ENCODE measurements around the gene LMBR1.
A peak's percentile ranks its signal among the peaks of the same experiment; 100 is the strongest.
"Not testable (repeated sequence)": the region's sequence is repeated elsewhere in the genome, so short reads cannot be mapped to it uniquely, and the experiment has no call there.

LMBR1 gene

DNA sequence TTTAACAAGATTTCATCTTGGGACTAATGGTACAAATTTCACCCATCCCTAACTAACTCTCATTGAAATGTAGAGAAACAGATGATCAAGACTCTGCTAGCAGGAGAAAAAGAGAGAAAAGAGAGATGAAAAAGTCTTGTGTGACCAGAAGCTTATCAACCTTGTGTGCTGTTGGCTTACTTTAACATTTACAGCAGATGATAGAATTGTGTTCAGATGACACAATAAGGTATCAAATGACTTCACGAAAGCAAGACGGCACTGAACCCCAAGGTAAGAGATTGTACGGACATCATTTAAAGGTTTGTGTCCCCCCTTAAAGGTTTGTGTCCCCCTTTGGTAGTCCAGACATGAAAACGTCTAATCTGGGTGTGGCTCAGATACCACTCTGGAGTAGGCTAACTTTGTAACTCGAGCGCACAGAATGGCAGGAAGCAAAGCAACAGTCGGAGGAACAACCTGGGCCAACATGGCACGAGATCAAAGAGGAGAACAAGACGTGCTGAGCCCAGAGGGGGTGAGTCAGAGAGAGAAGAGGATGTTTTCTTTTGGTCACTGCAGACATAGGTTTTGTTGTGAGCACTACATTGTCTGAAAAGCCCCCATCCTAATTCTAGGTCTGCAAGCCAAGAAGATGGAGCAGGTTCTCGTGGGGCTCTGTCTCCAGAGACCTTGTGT, 10.4 kb upstream of the LMBR1 start:
- no peak for DNase-seq

DNA sequence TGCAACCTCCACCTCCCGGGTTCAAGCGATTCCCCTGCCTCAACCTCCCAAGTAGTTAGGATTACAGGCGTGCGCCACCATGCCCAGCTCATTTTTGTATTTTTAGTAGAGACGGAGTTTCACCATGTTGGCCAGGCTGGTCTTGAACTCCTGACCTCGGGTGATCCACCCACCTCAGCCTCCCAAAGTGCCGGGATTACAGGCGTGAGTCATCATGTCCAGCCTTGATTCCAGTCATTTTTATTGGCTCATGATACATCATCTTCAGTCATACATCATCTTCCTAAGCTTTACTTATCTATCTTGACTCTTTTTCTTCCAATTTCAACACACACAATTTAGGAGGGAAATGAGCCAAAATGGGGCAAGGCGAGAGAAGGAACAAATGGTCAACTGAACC, 7.1 kb upstream of the LMBR1 start:
- DNase-seq: not testable (repeated sequence)

DNA sequence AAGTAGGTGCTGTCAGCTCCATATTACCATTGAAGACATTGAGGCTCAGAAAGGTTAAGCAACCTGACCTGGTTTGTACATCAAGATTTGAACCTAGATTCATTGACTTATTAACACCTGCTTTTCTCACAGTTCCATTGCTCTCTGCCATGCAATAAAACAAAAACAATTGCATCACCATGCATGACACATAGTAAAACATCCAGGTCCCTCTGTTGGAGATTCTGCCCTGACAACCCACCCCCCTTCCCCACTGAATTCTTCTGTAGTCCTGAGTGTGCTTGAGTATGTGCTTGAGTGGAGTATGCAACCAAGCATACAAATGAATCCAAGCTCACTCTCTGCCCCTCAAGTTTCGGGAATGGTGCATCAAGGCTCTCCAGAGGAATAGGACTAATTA, 6.0 kb upstream of the LMBR1 start:
- no peak for DNase-seq

- no peak for DNase-seq
Measured at GRCh38 chr7:156897673-156898072, 4.7 kb upstream of the LMBR1 start.

- no peak for DNase-seq
Measured at GRCh38 chr7:156896388-156897022, 3.5 kb upstream of the LMBR1 start.

DNA sequence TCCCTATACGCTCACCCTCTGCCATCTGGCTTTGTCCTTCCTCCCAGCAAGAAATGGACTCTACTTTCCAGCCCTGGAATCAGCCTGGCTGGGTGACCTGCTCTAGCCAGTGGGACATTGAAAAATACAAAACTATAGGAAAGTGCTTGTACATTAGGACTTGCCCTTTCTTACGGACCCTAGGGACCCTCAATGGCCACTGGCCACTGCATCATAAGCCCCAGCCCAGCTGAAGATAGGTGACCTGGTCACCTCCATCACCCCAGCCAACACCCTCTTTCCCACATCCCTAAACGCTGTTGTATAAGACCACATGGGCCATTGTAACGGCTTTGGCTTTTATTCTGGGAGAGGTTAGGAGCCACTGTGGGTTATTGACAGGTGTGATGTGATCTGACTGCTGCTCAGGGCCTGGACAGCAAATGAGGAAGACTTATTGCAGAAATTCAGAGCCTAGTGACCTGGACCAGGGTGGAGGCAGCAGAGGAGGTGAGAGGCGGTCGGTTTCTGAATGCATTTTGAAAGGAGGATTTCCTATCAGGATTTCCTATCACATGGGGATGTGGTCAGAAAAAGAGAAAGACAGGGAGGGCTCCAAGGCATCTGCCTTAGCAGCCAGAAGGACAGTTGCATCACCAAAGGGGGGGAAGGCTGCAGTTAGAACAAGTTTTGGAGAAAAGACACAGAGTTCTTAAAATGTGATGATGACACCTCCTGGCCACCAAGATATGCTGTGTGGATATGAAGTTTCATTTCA, 2.2 kb upstream of the LMBR1 start:
- DNase-seq: peak; percentile 36 to 72

DNA sequence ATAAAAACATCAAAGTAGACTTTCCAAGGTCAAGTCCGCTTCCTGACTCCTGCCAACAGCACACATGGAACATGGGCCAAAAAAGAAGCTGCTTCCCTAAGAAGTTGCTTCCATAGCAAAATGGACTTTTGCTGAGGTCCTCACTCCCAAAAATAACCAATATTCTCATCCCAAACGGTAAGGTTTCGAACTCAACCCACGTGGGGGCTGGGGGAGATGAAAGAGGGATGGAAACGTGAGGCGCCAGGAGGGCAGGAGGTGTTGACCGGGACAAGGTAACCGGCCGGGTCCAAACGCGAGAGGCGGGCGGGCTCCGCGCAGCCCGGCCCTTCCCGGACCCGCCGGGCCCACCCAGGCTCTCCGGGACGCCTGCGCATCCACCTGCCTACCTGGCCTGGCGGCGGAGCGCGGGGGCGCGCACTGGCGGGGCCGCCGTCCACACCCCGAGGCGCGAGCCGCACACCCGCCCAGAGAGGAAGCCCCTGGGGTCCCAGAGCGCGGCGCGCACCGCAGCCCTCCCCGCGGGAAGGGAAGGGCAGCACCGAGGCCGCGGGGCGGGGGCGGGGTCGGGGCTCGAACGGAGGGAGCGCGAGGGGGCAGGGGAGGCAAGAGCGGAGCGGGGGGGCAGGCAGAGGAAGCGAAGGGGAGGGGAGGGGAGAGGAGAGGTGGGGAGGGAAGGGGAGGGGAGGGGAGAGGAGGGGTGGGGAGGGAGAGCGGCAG, 742 bp downstream of the LMBR1 start:
- DNase-seq: peak; percentile 9 to 24

DNA sequence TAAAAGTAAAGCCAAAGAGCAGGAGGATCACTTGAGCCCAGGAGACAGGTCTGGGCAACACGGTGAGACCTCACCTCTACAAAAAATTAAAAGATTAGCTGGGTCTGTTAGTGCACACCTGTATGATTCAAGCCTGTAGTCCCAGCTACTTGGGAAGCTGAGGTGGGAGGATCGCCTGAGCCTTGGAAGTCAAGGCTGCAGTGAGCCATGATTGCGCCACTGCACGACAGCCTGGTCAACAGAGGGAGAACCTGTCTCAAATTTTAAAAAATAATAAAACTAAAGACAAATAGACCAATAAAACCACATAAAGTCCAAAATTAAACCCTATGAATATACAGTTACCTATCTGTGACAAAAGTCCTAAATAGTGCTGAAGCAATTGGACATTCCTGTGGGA, 3.2 kb downstream of the LMBR1 start:
- no peak for DNase-seq

DNA sequence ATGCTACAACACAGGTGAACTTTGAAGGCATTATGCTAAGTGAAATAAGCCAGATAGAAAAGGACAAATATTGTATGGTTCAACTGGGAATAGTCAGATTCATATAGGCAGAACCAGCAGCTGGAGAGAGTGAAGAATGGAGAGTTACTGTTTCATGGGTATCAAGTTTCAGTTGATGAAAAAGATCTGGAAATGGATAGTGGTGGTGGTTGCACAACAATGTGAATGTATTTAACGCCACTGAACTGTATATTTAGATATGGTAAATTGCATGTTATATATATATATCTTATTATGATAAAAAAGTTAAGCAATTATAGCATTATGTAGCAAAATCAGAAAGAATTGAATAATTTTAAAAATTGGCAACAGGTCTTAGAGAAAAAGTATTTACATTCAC, 3.9 kb downstream of the LMBR1 start:
- no peak for DNase-seq

DNA sequence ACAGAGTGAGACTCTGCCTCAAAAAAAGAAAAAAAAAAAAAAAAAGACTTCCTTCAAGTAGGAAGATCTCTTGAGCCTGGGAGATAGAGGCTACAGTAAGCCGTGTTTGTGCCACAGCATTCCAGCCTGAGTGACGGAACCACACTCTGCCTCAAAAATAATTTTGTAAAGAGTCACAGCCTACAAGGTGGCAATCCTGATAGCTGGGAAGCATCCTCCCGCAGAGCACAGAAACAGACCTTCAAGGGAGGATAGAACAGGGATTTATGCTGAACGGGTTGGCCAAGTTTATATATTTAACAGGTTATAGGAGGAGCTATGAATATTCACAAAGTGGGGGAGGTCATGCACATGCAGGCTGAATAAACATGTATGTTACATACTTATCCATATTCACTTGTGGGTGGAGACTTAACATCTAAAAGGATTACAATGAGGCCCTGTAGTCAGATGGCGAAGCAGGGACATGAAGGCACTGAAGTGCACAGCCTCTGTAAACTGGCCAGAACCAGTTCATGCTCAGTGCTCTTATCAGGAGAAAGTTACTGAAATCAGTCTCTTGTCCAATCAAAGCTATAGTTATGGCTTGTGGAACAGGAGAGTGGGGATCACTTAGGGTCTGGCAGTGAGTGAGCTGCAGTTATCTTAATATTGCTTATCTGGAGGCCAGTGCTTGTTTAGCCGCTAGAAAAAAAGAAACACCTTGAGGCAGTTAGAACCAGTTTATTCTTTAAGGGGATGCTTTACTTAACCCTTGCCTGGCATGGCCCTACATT, 6.8 kb downstream of the LMBR1 start:
- no peak for DNase-seq

- no peak for DNase-seq
Measured at GRCh38 chr7:156881679-156882078, 11.3 kb downstream of the LMBR1 start.

DNA sequence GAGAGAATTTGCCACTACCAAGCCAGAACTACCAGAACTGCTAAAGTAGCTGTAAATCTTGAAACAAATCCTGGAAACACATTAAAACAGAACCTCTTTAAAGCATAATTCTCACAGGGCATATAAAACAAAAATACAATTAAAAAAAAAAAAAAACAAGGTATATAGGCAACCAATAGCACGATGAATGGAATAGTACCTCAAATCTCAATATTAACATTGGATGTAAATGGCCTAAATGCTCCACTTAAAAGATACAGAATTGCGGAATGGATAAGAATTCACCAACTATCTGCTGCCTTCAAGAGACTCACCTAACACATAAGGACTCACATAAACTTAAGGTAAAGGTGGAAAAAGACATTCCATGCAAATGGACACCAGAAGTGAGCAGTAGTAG, 17.2 kb downstream of the LMBR1 start:
- DNase-seq: no peak

DNA sequence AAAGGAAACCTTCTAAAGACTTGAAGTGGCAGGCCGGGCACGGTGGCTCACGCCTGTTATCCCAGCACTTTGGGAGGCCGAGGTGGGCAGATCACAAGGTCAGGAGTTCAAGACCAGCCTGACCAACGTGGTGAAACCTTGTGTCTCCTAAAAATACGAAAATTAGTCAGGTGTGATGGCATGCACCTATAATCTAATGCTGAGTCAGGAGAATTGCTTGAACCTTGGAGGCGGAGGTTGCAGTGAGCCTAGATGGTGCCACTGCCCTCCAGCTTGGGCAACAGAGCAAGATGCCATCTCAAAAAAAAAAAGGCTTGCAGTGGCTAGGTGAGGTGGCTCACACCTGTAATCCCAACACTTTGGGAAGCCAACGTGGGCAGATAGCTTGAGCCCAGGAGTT, 24.6 kb downstream of the LMBR1 start:
- DNase-seq: not testable (repeated sequence)

GRCh38 chr7:156865493-156865892, 27.5 kb downstream of the LMBR1 start:
- no peak for DNase-seq

DNA sequence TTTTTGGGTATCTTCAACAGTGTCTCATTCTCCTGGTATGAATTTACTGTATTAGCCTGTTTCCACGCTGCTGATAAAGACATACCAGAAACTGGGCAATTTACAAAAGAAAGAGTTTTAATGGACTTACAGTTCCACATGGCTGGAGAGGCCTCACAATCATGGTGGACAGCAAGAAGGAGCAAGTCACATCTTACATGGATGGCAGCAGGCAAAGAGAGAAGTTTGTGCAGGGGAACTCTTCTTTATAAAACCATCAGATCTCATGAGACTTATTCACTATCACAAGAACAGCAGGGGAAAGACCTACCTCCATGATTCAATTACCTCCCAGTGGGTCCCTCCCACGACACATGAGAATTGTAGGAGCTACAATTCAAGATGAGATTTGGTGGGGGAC, 31.0 kb downstream of the LMBR1 start:
- DNase-seq: not testable (repeated sequence)

- no peak for DNase-seq
Measured at GRCh38 chr7:156861212-156861611, 31.8 kb downstream of the LMBR1 start.

DNA sequence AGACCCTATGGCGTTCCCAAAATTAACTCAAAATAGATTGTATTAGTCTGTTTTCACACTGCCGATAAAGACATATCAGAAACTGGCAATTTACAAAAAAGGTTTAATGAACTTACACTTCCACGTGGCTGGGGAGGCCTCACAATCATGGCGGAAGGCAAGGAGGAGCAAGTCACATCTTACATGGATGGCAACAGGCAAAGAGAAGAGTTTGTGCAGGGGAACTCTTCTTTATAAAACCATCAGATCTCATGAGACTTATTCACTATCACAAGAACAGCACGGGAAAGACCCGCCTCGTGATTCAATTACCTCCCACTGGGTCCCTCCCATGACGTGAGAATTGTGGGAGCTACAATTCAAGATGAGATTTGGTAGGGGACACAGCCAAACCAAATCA, 32.9 kb downstream of the LMBR1 start:
- DNase-seq: not testable (repeated sequence)

GRCh38 chr7:156858523-156858922, 34.5 kb downstream of the LMBR1 start:
- DNase-seq: no peak

DNA sequence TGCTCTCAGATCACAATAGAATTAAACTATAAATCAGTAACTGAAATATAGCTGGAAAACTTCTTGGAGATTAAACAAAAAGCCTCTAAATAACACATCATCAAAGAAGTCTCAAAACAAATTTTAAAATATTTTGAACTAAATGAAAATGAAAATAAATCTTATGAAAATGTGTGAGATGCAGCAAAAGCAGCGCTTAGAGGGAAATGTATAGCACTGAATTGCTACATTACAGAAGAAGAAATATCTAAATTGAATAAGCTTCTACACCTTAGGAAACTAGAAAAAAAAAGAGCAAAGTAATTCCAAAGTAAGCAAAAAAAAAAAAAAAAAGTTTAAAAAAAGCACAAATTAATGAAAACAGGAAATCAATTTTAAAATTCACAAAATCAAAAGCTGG, 35.2 kb downstream of the LMBR1 start:
- DNase-seq: no peak

- DNase-seq: no peak
Measured at GRCh38 chr7:156854654-156855053, 38.3 kb downstream of the LMBR1 start.

GRCh38 chr7:156848979-156849378, 44.0 kb downstream of the LMBR1 start:
- no peak for DNase-seq

GRCh38 chr7:156845379-156846101, 47.4 kb downstream of the LMBR1 start:
- DNase-seq: no peak

Data from inflammatory macrophage treated with lipopolysaccharide for 1 hour (primary cell).